ENCODE measurements around the gene ENG.

DNA sequence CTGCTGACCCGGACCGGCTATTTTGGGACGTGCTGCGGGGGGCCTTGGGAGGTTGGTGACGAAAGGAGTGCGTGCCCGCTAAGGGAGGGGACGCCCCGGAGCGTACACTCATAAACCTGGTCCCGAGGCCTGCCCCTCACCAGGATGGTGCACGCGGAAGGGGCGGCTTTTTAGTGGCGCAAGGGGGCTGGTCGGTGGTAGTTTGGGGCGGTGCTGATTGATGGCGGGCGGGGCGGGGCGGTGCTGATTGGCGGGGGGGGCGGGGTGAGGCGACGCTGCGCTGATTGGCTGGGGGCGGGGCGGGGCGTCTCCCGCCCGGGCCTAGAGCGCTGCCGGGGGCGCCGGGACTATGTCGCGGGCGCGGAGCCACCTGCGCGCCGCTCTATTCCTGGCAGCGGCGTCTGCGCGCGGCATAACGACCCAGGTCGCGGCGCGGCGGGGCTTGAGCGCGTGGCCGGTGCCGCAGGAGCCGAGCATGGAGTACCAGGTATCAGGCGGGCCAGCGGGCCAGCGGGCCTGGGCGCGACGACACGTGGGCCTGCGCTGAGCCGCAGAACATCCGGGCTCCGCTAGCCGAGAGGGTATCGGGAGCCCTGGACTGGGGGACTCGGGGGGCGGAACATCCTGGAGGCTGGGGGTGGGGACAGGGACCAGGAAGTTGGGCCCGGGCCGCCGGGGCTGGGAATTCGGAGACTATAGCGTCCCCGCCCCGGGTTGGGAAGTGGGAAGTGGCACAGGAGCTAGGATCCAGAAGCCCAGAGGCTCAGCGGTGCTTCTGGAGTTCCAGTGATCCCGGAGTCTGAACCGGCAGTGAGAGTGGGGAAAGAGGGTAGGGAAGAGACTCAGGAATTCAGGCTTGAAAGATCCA is 51.6 kb downstream of the ENG start, which contains the start of gene FPGS:
- TF ChIP-seq CTCF (IDR thresholded peaks at IDR 0.05) (no peak), POLR2A (IDR thresholded peaks at IDR 0.05) (no peak)

All from lower leg skin (tissue), 3 donors.